ENCODE measurements around the gene ATP6V0D1. TPM values are rescaled to one million over a fixed set of nuclear protein-coding genes. Genes with fewer than 3 reads are reported as not detected.

ATP6V0D1 gene
- polyA plus RNA-seq, 1 of the 3 experiments (the other 2 are of a cell fraction): 135 TPM

DNA sequence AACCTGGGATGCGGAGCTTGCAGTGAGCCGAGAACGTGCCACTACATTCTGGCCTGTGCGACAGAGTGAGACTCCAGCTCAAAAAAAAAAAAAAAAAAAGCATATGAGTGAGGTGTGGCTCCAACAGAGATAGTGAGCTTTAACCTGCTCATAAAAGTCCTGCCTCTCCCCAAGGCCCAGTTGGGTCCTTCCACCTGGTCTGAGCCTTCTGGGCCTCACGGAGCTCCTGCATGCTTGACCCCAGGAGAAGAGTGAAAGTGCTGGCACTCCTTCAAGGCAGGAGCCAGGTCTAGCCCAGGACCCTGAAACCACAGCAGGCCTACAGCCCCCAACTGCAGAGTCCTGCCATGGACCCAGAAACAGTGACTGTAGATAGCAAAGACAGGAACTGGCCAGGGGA, 32.4 kb downstream of the ATP6V0D1 start:
- Histone ChIP-seq H3K27ac (ENCODE audit: low read depth in 2 of 2, low read length in 1 of 2) (no peak overlapping the region), H3K27me3 (ENCODE audit: insufficient read depth) (no peaks in the 10 kb centered on the region), H3K36me3 (replicated peaks in 1 of 2; ENCODE audit: control insufficient read depth in 1 of 2, insufficient read depth in 2 of 2, low read length in 1 of 2) (peaks cover 0 to 20% of the 10 kb centered on the region in 2 experiments), H3K4me2 (no peak overlapping the region), H3K9me2 (no peaks in the 10 kb centered on the region), H3F3A (replicated peaks; ENCODE audit: insufficient read depth) (no peaks in the 10 kb centered on the region), H3K79me2 (ENCODE audit: insufficient read depth) (peaks cover 4% of the 10 kb centered on the region; the same call in 1 of the 2 replicates), H3K9me3 (no peaks in the 10 kb centered on the region), H2AFZ (ENCODE audit: low read depth) (no peak overlapping the region), H3K9ac (no peak overlapping the region), H4K20me1 (ENCODE audit: insufficient read depth) (peaks cover 25% of the 10 kb centered on the region; the same call in 1 of the 2 replicates), H3K4me1 (ENCODE audit: control insufficient read depth in 1 of 2, insufficient read depth in 2 of 2, low read depth in 1 of 2, low read length in 1 of 2) (peaks cover 0 to 22% of the 10 kb centered on the region in 2 experiments; a peak in 1 of 4 replicates), H3K4me3 (ENCODE audit: low read depth in 2 of 2, low read length in 1 of 2) (no peak overlapping the region)
- 100% methylated on average over 4 of the region's 5 CpGs for WGBS (ENCODE audit: low lambda C conversion rate)
- CTCF ChIA-PET: interaction anchor here (0.8 to 3.9 kb wide), 11 partner anchors 8 to 188 kb away, joined by 3 to 31 read pairs (median 7); partner anchors contain the start of genes ATP6V0D1 and HSD11B2
- POLR2A ChIA-PET: no interaction called here
- no peak for DNase-seq
- no peak for TF ChIP-seq FOXJ3 (CRISPR knock-in tag; IDR thresholded peaks at IDR 0.05)
- TF ChIP-seq RAD21 (IDR thresholded peaks at IDR 0.05; ENCODE audit: low read length): no peak
- no peak for TF ChIP-seq NRF1 (IDR thresholded peaks at IDR 0.05; ENCODE audit: low read depth, low read length)
- no peak for TF ChIP-seq FOSL2 (IDR thresholded peaks at IDR 0.05; ENCODE audit: borderline replicate concordance, low read depth)
- TF ChIP-seq CHD2 (IDR thresholded peaks at IDR 0.05; ENCODE audit: low read length, partially characterized antibody): no peak
- no peak for TF ChIP-seq YY1 (IDR thresholded peaks at IDR 0.05; ENCODE audit: low read depth)
- no peak for TF ChIP-seq GATA2 (CRISPR knock-in tag; IDR thresholded peaks at IDR 0.05)
- TF ChIP-seq TEAD4 (IDR thresholded peaks at IDR 0.05; ENCODE audit: borderline replicate concordance, insufficient read depth): no peak
- TF ChIP-seq GABPA (IDR thresholded peaks at IDR 0.05; ENCODE audit: low read depth): no peak
- TF ChIP-seq FOXM1 (IDR thresholded peaks at IDR 0.05; ENCODE audit: low read depth): no peak
- no peak for TF ChIP-seq MEF2A (IDR thresholded peaks at IDR 0.05; ENCODE audit: borderline replicate concordance, low read depth)
- TF ChIP-seq MXI1 (IDR thresholded peaks at IDR 0.05; ENCODE audit: low read depth, low read length): no peak
- no peak for TF ChIP-seq EZH2phosphoT487 (IDR thresholded peaks at IDR 0.05; ENCODE audit: borderline replicate concordance, low read depth)
- TF ChIP-seq SIN3A (IDR thresholded peaks at IDR 0.05; ENCODE audit: borderline replicate concordance, low read depth, low read length): no peak
- no peak for TF ChIP-seq EP300 (IDR thresholded peaks at IDR 0.05; ENCODE audit: borderline replicate concordance in 1 of 2, low read depth in 1 of 2, low read length in 1 of 2)
- TF ChIP-seq USF1 (IDR thresholded peaks at IDR 0.05; ENCODE audit: borderline replicate concordance, low read depth): no peak
- TF ChIP-seq ELF1 (IDR thresholded peaks at IDR 0.05): no peak
- TF ChIP-seq, protein P1, sequence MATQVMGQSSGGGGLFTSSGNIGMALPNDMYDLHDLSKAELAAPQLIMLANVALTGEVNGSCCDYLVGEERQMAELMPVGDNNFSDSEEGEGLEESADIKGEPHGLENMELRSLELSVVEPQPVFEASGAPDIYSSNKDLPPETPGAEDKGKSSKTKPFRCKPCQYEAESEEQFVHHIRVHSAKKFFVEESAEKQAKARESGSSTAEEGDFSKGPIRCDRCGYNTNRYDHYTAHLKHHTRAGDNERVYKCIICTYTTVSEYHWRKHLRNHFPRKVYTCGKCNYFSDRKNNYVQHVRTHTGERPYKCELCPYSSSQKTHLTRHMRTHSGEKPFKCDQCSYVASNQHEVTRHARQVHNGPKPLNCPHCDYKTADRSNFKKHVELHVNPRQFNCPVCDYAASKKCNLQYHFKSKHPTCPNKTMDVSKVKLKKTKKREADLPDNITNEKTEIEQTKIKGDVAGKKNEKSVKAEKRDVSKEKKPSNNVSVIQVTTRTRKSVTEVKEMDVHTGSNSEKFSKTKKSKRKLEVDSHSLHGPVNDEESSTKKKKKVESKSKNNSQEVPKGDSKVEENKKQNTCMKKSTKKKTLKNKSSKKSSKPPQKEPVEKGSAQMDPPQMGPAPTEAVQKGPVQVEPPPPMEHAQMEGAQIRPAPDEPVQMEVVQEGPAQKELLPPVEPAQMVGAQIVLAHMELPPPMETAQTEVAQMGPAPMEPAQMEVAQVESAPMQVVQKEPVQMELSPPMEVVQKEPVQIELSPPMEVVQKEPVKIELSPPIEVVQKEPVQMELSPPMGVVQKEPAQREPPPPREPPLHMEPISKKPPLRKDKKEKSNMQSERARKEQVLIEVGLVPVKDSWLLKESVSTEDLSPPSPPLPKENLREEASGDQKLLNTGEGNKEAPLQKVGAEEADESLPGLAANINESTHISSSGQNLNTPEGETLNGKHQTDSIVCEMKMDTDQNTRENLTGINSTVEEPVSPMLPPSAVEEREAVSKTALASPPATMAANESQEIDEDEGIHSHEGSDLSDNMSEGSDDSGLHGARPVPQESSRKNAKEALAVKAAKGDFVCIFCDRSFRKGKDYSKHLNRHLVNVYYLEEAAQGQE (IDR thresholded peaks at IDR 0.05; ENCODE audit: low read depth, low read length): no peak
- TF ChIP-seq POLR2AphosphoS5 (IDR thresholded peaks at IDR 0.05; ENCODE audit: low read depth, low read length): no peak
- TF ChIP-seq TAF1 (IDR thresholded peaks at IDR 0.05; ENCODE audit: borderline replicate concordance, low read depth, low read length): no peak

All from SK-N-SH (cell line).